ENCODE measurements around the gene RHOBTB3.

The RHOBTB3 gene

GRCh38 chr5:95731571-95732554 lies 727 bp downstream of the RHOBTB3 start:
- DNase-seq, result peak in 43 of 58 donors; percentile 7 to 78 (median 53)

DNA sequence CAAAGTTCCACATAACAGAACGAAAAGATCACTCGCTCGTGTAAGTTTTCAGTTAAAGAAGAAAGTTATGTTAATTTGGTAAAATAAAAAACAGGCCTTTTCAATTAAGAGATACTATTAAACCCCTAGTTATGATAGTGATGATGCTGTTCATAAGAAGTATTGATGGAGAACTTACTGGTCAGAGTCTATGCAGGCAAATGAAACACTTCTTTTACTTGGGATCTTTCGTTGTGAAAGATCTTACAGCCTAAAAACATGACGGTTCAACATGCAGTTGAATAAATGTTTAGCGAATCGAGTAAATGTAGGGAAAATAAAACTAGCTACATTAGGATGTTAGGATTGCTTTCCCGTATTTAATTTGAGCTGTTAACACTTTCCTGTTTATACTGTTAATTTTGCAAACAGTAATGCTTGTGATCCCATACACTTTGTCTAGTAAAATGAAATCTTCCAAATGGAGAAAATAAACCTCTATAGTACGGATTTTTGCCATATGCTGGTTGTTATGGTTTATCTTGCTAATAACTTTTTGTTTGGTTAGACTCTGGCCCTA lies 2.0 kb downstream of the RHOBTB3 start:
- DNase-seq, result no peak

DNA sequence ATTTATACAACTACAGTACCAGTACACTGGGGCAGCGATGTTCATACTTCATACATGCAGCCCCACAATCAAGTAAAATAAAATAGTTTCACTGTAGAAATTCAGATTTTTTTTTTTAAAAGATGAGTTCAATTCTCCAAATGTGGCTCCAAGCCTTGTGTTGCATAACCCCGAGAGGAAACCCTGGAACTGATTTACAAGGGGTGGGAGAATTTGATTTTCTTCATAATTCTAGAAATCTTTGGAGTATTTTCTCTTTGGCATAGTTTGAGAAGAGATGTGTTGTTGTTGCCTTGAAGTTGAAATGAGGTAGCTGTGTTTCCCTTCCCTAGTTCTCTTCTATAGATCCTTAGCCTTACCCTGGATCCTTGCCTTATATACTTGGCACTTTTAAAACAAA lies 3.1 kb downstream of the RHOBTB3 start:
- no peak for DNase-seq

- DNase-seq, result peak in 7 of 58 donors; percentile 5 to 60 (median 14)
Measured at GRCh38 chr5:95734906-95735305, 3.8 kb downstream of the RHOBTB3 start.

GRCh38 chr5:95735406-95735805 lies 4.3 kb downstream of the RHOBTB3 start:
- DNase-seq, result no peak

- DNase-seq, result no peak
Measured at GRCh38 chr5:95738072-95738471, 6.9 kb downstream of the RHOBTB3 start.

- DNase-seq, result no peak
Measured at GRCh38 chr5:95738834-95739233, 7.7 kb downstream of the RHOBTB3 start.

GRCh38 chr5:95739857-95740256 lies 8.7 kb downstream of the RHOBTB3 start:
- DNase-seq, result no peak

DNA sequence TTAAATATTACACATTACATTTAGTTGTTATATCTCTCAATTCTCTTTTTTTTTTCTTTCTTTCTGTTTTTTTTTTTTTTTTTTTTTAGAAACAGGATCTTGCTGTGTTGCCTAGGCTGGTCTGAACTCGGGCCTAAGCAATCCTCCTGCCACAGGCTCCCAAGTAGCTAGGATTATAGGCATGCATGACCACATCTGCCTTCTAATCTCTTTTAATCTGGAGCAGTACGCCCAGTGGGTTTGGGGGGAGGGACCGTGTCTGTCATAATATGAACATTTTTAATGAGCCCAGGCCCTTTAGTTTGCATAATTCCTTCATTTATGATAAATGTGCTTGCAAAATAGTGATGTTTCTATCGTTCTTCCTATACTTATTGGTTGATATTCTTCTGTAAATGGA lies 10.3 kb downstream of the RHOBTB3 start:
- no peak for DNase-seq

DNA sequence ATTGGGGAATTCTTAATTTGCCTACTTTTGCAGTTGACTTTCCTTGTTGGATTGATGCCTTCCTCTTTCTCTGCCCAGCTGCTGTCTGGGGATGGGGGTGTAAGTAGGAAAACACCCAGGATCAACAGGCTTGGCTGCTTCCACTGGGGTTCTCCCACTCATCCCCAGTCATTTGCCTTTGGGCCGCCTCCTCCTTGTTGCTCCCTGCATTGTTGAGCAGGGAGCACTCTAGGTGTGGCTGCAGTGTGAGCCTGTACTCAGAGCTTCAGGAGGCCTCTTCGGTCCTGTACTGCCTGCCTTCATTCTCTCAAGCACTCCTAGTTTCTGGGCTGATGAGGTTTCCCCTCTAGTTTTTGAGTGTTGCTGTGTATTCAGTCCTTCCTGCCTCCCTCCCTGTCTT lies 12.1 kb downstream of the RHOBTB3 start:
- peak in 3 of 58 donors; percentile 8 to 14 (median 12) for DNase-seq

DNA sequence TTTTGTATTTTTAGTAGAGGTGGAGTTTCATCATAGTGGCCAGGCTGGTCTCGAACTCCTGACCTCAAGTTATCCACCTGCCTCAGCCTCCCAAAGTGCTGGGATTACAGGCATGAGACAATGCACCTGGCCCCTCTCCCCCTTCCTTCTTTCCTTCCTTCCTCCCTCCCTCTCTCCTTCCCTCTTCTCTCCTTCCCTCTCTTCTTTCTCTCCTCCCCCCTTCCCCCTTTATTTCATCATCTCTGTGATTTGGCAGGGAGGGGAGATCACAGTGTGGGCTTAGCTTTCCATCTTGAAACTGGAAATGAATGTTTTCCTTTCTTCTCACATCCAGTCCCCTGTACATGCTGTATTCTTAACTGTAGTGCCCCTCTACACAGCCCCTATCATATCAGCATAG lies 12.7 kb downstream of the RHOBTB3 start:
- no peak for DNase-seq

DNA sequence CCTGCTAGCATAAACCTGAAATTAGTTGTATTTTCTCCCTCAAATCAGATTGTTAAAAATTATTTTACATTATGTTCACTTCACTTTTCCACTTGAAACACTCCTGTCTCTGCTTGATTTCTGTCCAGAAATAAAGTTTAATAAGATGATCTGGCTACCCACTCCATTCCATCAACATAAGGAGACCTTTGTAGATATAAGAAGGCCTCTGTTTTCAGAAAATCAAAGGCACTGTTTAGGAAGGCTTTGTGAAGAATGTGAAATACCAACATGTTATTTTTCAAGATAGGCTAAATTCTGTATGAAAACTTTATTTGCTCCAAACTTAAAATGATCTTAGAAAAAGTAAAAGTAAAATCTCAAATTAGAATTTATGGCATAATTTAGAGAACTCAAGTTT lies 15.1 kb downstream of the RHOBTB3 start:
- DNase-seq, result no peak

DNA sequence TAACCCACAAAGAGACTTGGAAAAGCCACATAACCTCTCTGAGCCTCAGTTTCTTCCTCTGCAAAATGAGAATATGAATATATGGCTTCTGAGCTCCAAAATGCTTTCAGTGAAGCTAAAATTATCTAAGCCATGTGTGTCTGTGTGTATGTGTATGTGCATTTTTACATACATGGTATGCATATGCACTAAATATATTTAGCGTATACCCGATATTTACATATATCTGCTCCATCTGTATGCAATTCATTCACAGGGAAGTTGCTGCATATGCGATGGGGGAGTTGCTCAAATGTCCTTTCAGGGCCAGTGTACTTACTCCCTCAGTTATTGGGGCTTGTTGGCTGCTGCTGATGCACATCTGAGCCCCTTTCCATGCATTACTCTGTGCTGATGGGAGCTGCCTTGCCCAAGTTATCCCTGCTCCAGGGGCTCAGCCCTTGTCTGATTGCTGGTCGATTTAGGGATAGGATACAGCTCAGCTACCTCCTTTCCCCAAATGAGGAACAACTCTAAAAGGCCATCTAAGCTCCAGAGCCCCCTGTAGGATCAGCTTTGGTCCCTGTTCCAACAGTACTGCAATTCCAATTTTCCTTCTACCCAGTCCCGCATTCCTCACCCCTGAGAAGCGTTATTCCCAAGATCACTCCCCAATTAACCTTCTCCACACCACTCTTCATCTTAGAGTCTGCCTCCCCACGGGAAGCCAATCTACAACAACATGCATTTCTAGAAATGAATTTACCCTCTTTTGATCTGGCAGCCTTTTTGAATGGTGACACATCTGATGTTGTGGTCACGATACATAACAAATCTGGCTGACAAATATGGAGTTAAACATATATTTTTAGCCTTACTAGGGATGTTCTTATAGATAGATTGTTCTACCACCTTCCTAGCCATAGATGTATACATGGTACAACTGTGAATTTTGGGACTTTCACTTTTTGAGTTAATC lies 15.9 kb downstream of the RHOBTB3 start:
- DNase-seq, result no peak

GRCh38 chr5:95748133-95748532 lies 17.0 kb downstream of the RHOBTB3 start:
- peak in 1 of 58 donors; percentile 2 for DNase-seq

GRCh38 chr5:95754545-95754944 lies 23.4 kb downstream of the RHOBTB3 start:
- DNase-seq, result no peak

DNA sequence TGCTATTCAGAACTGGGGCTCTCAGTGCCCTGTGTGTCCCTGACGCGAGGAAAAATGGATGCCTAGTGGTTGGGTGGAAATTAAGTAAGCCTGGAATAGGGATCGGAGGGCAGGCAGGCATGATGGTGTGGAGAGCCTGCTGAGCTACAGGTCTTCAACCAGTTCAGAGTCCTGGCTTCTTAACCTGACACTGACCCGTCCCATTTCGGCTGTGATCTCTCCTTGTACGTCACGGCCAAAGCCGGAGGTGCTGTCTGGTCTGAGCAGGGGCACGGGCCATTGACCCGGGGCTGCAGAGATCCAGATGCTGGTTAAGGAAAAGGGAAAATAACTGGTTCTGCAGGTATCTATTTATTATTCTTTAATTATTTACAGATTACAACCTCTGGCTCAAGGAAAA lies 27.9 kb downstream of the RHOBTB3 start:
- DNase-seq, result no peak

DNA sequence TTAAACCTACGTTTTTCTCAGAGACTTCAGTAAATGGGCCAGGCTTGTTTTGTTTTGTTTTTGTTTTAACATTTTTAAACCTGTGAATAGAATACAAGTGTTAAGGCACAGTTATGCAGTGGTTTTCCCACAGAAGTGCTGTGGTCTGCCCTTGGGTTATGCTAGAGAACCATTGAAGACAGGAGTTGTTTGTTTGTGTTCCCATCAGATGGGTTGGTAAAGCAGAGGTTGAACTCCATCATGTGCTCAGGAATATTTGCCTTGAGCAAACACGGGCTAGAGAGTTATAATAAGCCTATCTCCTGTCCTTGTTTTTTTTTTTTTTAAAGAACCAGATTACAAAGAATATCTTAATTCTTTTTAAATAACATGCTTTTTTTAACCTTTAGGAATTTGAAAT lies 28.5 kb downstream of the RHOBTB3 start:
- no peak for DNase-seq

GRCh38 chr5:95760273-95761191 lies 29.4 kb downstream of the RHOBTB3 start:
- DNase-seq, result no peak

- no peak for DNase-seq
Measured at GRCh38 chr5:95761771-95762651, 30.9 kb downstream of the RHOBTB3 start.

Data from anterior cingulate cortex (tissue), 58 donors.